ENCODE data around the gene IFT172.

IFT172 gene

DNA sequence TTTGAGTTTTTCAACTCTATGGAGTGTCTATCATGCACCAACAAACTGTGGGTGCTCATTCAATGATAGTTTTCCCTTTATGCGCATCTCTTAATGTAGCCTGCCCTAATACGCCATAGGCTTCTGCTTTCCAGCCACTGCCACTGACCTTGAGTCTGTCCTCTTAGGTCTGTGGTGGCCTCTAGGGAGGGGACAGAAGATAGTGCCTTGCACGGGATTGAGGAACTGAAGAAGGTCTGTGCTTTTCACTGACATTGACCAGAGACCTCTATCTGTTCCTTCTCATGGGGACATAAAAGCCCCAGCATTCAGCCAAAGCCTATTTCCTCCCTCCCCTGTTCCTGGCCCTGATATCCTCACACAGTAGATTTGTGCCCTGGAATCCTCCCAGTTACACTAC is 9.4 kb upstream of the IFT172 start:
- peaks cover 7 to 17% of the 10 kb centered on the region in 2 donors for H3K4me1 Mint-ChIP-seq
- H3K36me3 Mint-ChIP-seq = peaks cover 0 to 2% of the 10 kb centered on the region in 2 donors
- H3K27ac Mint-ChIP-seq = no peak overlapping the region
- H3K9me3 Mint-ChIP-seq = no peaks in the 10 kb centered on the region
- H3K27me3 Mint-ChIP-seq = peaks cover 38 to 52% of the 10 kb centered on the region in 2 donors
- no peak for ATAC-seq (replicated peaks)
- H3K4me3 Mint-ChIP-seq = no peak overlapping the region
- no peak for DNase-seq

DNA sequence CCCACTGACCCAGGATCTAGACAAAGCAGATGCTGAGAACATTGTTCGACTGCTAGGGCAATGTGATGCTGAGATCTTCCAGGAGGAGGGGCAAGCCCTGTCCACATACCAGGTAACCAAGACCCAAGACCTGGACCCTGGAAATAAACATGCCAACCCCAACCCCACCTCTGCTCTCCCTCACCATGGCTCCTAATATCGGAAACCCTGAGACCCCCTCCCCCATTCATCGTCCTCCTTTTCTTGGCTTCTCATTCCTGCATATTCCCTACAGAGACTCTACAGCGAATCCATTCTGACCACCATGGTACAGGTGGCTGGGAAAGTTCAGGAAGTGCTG is 7.7 kb upstream of the IFT172 start:
- Mint-ChIP-seq H3K9me3 (no peaks in the 10 kb centered on the region), H3K4me1 (peaks cover 7 to 17% of the 10 kb centered on the region in 2 donors), H3K27ac (no peak overlapping the region), H3K4me3 (no peak overlapping the region), H3K36me3 (peaks cover 0 to 3% of the 10 kb centered on the region in 2 donors), H3K27me3 (peaks cover 52 to 63% of the 10 kb centered on the region in 2 donors)
- DNase-seq = no peak
- ATAC-seq (replicated peaks) = no peak

DNA sequence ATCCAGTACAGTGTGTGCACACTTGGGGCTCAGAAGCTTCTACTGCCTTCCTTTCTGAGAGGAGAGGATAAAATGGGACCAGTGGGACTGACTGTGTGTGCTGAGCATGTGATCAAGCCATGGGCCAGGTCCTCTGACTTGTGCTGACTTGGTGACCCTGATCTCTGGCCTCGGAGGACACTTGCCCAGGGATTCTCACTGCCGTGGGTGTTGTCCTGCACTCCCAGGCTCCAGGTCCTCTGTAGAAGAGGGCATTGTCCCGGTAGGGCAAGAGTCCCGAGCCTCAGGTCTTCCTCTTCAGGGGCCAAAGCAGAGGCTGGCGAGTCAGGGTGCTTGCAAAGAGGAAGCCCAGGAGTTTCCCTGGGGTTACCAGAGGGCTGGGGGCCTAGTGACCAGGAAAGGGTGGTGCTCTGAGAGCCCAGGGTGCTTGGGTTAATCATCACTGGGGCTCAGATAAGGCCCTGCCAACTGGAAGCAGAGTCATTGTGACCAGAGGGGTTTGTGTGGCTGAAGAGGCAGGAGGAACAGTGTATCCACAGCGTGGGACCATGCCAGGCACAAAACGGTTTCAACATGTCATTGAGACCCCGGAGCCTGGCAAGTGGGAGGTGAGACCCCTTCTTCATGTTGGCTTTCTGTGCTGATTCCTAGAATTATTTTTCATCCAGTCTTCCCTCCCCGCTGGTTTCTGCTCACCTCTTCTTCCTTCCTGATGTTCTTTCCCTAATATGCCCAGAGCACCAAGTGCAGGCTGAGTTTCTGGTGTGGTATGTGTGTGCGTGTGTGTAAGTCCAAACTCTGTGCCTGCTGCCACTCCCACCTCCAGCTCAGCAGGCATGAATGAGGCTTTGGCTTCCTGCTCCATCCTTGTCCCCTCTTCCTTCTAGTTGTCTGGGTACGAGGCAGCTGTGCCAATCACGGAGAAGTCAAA is 7.1 kb upstream of the IFT172 start, which contains the start of gene GCKR:
Gene GCKR (plus strand): TSS at position 483 of the 931 bp plus-strand sequence. CDS start 66 bp downstream, at position 549.
- DNase-seq = no peak
- peaks cover 0 to 3% of the 10 kb centered on the region in 2 donors for H3K36me3 Mint-ChIP-seq

DNA sequence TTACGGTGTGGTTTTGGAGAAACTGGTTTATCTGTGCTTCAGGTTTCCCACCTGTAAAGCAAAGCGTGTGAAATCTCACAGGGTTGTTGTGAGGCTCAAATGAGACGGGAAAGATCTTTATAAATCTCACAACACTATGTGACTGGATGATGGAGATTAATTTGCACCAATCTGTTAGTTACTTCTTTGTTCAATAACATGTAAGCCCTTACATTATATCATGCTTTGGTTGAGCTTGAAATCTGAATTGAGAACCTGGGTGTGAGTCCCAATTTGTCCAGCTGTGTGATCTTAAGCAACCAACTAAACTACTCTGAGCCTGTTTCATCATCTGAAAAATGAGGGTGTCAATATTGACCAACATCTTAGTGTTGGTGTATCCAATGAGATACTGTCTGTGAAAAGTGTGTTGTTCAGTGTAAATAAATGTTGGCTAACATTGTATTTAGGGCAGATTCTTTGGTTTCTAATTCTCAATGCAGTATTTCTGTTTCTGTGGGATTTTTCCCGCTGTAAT is 6.4 kb upstream of the IFT172 start:
- ATAC-seq (replicated peaks) = no peak
- Mint-ChIP-seq H3K4me3 (peak overlapping the region; percentile 86 to 88), H3K27ac (no peak overlapping the region), H3K36me3 (peaks cover 0 to 3% of the 10 kb centered on the region in 2 donors), H3K27me3 (peaks cover 52 to 63% of the 10 kb centered on the region in 2 donors), H3K4me1 (peaks cover 7 to 17% of the 10 kb centered on the region in 2 donors), H3K9me3 (no peaks in the 10 kb centered on the region)
- DNase-seq = no peak

More for the DNA sequence above, 7.1 kb upstream of the IFT172 start, which contains the start of gene GCKR:
- Mint-ChIP-seq H3K27me3 (peaks cover 52 to 63% of the 10 kb centered on the region in 2 donors), H3K4me1 (peaks cover 7 to 17% of the 10 kb centered on the region in 2 donors), H3K9me3 (no peaks in the 10 kb centered on the region), H3K4me3 (peak within 1 kb of the TSS; percentile 86 to 88), H3K27ac (no peak within 1 kb of the TSS)
- ATAC-seq (replicated peaks) = peak; percentile 29 to 42

DNA sequence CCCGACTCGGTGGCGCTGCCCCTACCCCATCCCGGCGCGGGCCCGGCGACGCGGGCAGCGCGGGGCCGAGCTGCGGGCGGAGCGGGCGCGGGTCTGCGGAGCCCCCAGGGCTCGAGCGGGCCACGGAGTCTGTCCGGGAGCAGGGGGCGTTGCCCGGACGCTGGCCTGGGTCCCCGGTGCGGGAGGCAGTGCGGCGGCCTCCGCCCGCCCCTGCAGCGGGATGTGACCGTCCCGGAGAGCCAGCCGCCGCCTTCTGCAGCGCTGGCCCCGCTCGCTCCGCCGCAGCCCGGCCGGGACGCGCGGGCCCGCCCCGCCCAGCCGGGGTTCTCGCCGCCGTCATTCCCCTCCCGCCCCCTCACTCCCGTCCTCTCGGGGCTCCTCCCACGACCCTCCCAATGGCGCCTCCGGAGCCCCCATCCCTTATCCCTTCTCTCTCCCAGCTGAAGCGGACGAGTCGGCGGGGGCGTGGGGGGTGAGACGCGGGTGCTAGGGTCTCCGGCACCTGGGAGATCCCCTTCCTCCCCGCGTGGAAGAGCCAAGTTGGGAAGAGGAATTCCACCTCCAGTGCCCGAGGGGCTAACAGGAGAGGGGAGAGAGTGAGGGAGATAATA is 5.5 kb upstream of the IFT172 start, which contains the start of gene FNDC4:
Gene FNDC4 (minus strand): TSS at position 257 of the 611 bp plus-strand sequence. CDS start 521 bp downstream, outside the sequence.
- no peak for DNase-seq
- Mint-ChIP-seq H3K27me3 (peaks cover 52 to 63% of the 10 kb centered on the region in 2 donors), H3K4me3 (peak within 1 kb of the TSS; percentile 86 to 88), H3K27ac (no peak within 1 kb of the TSS), H3K4me1 (peaks cover 7 to 19% of the 10 kb centered on the region in 2 donors), H3K9me3 (no peaks in the 10 kb centered on the region), H3K36me3 (peaks cover 0 to 3% of the 10 kb centered on the region in 2 donors)
- peak; percentile 54 to 57 for ATAC-seq (replicated peaks)

DNA sequence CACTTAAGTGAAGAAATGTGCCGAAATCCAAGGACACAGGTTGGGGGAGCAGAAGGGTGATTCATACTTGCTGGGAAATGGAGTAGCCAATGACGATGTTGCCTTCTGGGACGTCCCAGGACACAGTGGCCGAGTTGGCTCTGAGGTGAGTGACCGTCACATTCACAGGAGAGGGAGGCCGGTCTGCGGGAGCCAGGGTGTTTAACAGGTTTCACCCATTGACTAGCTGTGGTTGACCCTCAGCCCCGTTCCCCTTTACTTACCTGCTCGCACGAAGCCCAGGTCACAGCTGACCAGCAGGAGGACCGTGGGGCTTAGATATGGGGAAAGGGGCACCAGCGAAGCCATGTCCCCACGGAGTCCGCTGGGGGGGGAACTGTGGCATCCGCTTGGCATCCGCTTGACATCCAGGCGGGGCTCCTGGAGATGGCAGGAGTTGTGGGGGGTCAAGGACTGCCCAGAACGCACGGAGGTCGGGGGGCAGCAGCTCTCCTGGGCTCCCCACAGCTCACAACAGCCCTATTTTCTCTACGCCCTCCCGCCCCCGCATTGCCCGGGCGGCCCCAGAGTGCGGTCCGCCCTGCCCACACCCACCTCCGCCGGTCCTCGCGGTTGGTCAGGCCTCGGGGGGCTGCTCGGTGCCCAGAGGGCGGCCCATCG is 4.9 kb upstream of the IFT172 start:
- Mint-ChIP-seq H3K27me3 (peaks cover 51 to 61% of the 10 kb centered on the region in 2 donors), H3K9me3 (no peaks in the 10 kb centered on the region), H3K4me3 (peak overlapping the region; percentile 67 to 73), H3K27ac (no peak overlapping the region), H3K4me1 (peaks cover 9 to 26% of the 10 kb centered on the region in 2 donors), H3K36me3 (peaks cover 0 to 3% of the 10 kb centered on the region in 2 donors)
- ATAC-seq (replicated peaks) = no peak
- no peak for DNase-seq

DNA sequence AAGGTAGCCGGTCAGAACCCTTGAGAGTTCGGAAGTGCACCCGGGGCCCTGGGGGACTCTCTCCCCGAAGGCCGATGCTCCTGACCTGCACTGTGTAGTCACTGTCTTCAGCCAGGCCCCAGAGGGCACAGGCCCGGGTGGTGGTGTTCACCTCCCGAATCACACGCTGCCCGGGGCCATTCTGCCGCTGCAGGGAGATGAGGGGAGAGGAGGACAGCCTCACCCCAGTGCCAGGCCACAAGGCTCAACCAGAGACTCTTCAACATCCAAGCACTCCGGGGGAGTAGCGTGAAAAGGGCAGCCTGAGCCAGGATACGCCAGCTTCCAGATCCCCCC is 4.4 kb upstream of the IFT172 start:
- Mint-ChIP-seq H3K27me3 (peaks cover 47 to 57% of the 10 kb centered on the region in 2 donors), H3K36me3 (peaks cover 0 to 3% of the 10 kb centered on the region in 2 donors), H3K4me1 (peaks cover 10 to 30% of the 10 kb centered on the region in 2 donors), H3K9me3 (no peaks in the 10 kb centered on the region), H3K27ac (no peak overlapping the region), H3K4me3 (peak overlapping the region; percentile 67 to 73)
- ATAC-seq (replicated peaks) = no peak
- no peak for DNase-seq

DNA sequence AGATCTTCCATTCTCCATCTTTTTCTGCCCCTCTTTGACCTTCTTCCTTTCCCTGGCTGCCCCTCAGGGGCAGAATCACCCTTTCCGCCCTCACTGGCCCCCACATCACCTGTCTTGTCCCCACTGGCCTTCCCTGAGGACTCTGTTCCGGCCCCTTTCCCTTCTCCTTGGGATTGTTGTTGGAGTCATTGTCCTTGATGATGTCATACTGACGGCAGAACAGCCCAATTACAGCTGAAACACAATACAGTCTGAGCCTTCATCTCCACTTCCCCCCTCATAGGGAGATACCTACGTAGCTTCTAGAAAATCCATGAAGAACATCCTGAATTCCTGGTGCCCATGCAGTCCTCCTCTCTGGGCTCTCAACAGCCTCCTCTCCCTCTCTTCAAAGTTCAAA is 3.0 kb upstream of the IFT172 start:
- Mint-ChIP-seq H3K4me3 (no peak overlapping the region), H3K27ac (no peak overlapping the region), H3K9me3 (no peaks in the 10 kb centered on the region), H3K27me3 (peaks cover 45 to 49% of the 10 kb centered on the region in 2 donors), H3K4me1 (peaks cover 10 to 36% of the 10 kb centered on the region in 2 donors), H3K36me3 (peaks cover 0 to 3% of the 10 kb centered on the region in 2 donors)
- no peak for DNase-seq
- no peak for ATAC-seq (replicated peaks)

DNA sequence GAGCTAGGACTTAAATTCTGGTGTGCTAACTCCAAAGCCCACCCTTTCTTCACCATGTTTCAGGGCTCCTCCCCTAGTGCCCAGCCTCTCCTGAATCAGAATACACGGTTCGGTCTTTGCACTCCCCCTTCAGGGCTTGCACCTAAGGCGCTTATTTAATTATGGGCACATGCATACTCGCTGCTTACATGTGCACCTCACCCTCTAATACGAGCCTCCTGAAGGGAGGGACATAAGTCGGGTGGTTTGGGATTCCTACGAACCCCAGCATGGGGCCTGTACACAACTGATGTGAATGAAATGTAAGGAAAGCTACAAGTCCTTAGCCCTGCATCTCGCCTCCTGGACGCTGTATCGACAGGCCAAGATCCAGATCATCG is 435 bp downstream of the IFT172 start:
- Mint-ChIP-seq H3K9me3 (no peaks in the 10 kb centered on the region), H3K27me3 (peaks cover 15 to 17% of the 10 kb centered on the region in 2 donors), H3K4me3 (peak overlapping the region; percentile 94), H3K4me1 (peaks cover 3 to 20% of the 10 kb centered on the region in 2 donors), H3K36me3 (peaks cover 1 to 5% of the 10 kb centered on the region in 2 donors), H3K27ac (peak overlapping the region; percentile 95)
- DNase-seq = no peak
- peak in 1 of 2 donors; percentile 3 for ATAC-seq (replicated peaks)

DNA sequence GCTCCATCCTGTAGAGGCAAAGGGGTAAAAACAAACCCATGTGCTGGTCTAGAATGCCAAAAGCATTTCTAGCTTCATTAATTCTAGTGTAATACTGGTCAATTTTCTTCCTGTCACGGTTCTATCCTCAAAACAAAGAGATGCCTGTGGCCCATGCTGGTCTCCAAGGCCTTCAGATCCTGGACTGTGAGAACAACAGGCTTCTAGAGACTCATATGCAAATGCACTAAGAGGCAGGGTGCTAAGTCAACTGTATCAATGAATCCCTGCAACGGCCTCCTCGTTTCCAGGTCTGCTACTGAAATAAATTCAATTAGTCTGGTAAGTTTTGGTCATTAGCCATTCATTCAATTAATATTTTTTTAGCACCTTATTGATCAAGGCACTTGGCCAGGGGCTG is 4.0 kb downstream of the IFT172 start:
- Mint-ChIP-seq H3K36me3 (peaks cover 12 to 29% of the 10 kb centered on the region in 2 donors), H3K27me3 (no peaks in the 10 kb centered on the region), H3K27ac (no peak overlapping the region), H3K4me1 (peaks cover 6 to 24% of the 10 kb centered on the region in 2 donors), H3K9me3 (no peaks in the 10 kb centered on the region), H3K4me3 (no peak overlapping the region)
- ATAC-seq (replicated peaks) = no peak
- DNase-seq = no peak

DNA sequence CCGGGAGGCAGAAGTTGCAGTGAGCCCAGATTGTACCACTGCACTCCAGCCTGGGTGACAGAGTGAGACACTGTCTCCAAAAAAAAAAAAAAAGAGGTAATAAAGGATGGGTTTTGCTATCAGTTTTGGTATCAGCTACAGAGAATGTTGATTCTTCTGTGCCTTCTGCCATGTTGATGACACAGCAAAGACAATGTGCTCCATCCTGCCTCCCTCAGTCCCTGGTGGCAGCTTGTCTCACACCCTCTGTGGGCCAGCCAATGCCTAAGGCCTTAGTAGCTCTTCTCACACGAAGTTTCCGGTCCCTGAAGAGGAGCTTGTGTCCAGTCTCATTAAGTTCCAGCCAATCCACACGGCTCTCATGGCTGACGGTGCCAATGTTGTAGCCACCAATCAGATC is 17.6 kb downstream of the IFT172 start:
- no peaks in the 10 kb centered on the region for H3K4me1 Mint-ChIP-seq
- peaks cover 15 to 19% of the 10 kb centered on the region in 2 donors for H3K36me3 Mint-ChIP-seq
- H3K4me3 Mint-ChIP-seq = no peak overlapping the region
- H3K9me3 Mint-ChIP-seq = no peaks in the 10 kb centered on the region
- ATAC-seq (replicated peaks) (no peak), DNase-seq (no peak)
- H3K27me3 Mint-ChIP-seq = no peaks in the 10 kb centered on the region
- peak overlapping the region; percentile 65 for H3K27ac Mint-ChIP-seq

DNA sequence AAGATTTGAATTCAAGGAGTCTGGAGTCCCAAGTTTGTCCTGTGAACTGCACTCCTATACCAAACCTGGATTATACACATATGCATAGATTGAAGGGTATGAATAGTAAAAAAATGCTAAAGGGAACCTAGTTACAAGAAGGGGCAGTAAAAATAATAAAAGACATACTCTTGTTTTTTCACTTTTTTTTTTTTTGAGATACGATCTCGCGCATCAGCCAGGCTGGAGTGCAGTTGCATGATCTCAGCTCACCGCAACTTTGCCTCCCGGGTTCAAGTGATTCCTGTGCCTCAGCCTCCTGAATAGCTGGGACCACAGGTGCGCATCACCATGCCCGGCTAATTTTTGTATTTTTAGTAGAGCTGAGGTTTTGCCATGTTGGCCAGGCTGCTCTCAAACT is 25.1 kb downstream of the IFT172 start:
- Mint-ChIP-seq H3K9me3 (no peaks in the 10 kb centered on the region), H3K4me1 (no peaks in the 10 kb centered on the region), H3K36me3 (peaks cover 0 to 28% of the 10 kb centered on the region in 2 donors), H3K27ac (no peak overlapping the region), H3K27me3 (no peaks in the 10 kb centered on the region), H3K4me3 (no peak overlapping the region)
- DNase-seq (no peak), ATAC-seq (replicated peaks) (no peak)

DNA sequence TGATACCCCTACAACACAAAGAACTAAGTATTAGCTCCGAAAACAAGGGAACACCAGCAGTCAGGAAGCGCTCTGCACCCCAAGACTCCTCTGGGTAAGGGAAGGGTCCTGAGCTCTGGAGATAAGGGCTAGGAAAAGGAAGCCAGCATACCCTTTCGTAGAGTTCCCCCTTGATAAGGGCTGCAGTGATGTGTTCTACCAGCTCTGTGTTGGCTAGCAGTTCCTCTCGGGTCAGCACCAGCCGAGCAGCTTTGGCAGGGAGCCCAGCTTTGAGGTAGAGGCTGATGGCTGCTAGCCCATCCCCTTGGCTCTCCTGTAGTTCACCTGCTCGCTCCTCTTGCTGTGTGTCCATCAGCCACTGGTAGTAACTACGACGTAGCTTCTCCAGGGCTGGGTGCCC is 28.4 kb downstream of the IFT172 start:
- peaks cover 6 to 48% of the 10 kb centered on the region in 2 donors for H3K36me3 Mint-ChIP-seq
- H3K4me3 Mint-ChIP-seq = no peak overlapping the region
- H3K27me3 Mint-ChIP-seq = no peaks in the 10 kb centered on the region
- H3K27ac Mint-ChIP-seq = no peak overlapping the region
- H3K4me1 Mint-ChIP-seq = no peaks in the 10 kb centered on the region
- no peak for DNase-seq
- no peak for ATAC-seq (replicated peaks)
- no peaks in the 10 kb centered on the region for H3K9me3 Mint-ChIP-seq

DNA sequence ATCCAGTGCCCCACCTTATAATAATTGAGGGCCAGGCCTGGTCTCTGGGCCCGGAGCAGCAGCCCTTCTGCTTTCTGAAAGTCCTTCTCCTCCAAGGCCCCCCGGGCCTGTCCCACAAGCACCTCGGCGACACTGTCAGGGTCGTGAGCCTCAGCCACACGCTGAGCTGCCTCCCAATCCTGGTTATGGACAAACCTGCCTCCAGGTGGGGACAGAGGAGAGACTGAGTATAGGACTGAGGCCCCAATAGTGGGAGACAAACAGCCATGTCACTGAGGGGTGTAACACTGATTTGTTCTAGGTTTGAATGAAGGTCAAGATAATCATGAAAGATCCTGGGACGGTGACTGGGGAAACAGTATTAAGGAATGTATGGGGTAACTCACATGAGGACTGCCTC is 35.6 kb downstream of the IFT172 start:
- H3K27me3 Mint-ChIP-seq = no peaks in the 10 kb centered on the region
- H3K27ac Mint-ChIP-seq = no peak overlapping the region
- no peaks in the 10 kb centered on the region for H3K4me1 Mint-ChIP-seq
- ATAC-seq (replicated peaks) (no peak), DNase-seq (no peak)
- H3K4me3 Mint-ChIP-seq = no peak overlapping the region
- no peaks in the 10 kb centered on the region for H3K9me3 Mint-ChIP-seq
- H3K36me3 Mint-ChIP-seq = peaks cover 23 to 52% of the 10 kb centered on the region in 2 donors

Data from stimulated activated naive B cell treated with anti-CD40 and anti-IgM and Interleukin-4, amounts not matched to agents 10 μg/mL and 1 μg/mL and 100 μg/mL, for 72 hours (primary cell).